Loucy (cell line): ENCODE results near the gene TPRX1.

Source experiments
- EZH2phosphoT487 ChIP-seq: fragments of 200-600 bp; IDR thresholded peaks from 2 replicates; pipeline ENCODE4 v1.6.1; 2018; ENCODE audit warnings: antibody characterized with exemption, mild to moderate bottlenecking, moderate library complexity, borderline replicate concordance
- TF ChIP-seq, protein P1 (sequence below): fragments of 200-600 bp; sonication (generic); conservative IDR thresholded peaks from 2 replicates; pipeline ENCODE4 v1.5.1; 2014; ENCODE audit warnings: mild to moderate bottlenecking, antibody characterized with exemption, low read length

DNA sequence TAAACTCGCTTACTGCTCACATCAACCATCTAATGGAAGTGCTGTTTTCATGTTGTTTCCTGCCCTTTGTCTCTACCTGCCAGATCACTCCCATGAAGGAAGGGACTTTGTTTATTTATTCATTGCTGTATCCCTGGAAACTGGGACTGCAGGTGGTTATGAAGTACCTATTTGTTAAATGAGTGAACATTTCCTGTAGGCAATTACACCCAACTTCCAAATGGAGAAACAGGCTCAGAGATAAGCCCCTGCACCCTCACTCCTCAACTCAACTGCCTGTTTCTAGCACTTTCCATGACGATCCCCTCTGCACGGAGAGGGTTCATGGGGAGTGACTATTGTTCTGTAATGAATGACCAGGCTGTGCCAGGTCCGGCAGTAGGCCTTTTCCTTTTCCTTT is 27.8 kb downstream of the TPRX1 start:
- TF ChIP-seq, protein P1, sequence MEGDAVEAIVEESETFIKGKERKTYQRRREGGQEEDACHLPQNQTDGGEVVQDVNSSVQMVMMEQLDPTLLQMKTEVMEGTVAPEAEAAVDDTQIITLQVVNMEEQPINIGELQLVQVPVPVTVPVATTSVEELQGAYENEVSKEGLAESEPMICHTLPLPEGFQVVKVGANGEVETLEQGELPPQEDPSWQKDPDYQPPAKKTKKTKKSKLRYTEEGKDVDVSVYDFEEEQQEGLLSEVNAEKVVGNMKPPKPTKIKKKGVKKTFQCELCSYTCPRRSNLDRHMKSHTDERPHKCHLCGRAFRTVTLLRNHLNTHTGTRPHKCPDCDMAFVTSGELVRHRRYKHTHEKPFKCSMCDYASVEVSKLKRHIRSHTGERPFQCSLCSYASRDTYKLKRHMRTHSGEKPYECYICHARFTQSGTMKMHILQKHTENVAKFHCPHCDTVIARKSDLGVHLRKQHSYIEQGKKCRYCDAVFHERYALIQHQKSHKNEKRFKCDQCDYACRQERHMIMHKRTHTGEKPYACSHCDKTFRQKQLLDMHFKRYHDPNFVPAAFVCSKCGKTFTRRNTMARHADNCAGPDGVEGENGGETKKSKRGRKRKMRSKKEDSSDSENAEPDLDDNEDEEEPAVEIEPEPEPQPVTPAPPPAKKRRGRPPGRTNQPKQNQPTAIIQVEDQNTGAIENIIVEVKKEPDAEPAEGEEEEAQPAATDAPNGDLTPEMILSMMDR, result no peak
- no peak for TF ChIP-seq EZH2phosphoT487
